Astrocyte of the hippocampus (primary cell): ENCODE data around the gene CA10.

ENCODE experiments used
- DNase-seq: peaks from one replicate; pipeline ENCODE4 v3.0.0; 2011; ENCODE audit warnings: low read depth, low spot score

Gene CA10

DNA sequence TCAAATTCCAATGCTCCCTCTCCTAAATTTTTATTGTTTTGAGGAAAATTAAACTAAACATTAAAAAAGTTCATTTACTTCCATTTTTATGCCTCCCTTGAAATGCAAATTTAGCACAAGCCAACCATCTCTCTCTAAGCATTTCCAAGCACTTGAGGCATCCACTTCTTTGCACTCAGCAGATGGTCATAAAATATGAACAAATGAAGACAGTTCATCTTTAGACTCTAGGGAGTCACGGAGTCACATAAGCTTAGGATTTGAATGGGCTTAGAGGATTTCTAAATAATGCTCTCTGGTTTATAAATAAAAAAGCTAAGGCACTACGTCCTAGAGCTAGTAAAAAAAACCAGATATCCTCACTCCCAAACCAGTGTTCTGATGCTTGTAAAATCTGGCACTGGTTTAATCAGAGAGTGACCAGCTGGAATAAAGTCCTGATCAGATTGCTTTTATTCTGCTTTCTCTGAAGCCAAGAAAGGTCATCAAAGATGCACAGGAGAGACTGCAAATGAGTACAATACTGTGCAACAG, 204.2 kb downstream of the CA10 start:
- no peak for DNase-seq

DNA sequence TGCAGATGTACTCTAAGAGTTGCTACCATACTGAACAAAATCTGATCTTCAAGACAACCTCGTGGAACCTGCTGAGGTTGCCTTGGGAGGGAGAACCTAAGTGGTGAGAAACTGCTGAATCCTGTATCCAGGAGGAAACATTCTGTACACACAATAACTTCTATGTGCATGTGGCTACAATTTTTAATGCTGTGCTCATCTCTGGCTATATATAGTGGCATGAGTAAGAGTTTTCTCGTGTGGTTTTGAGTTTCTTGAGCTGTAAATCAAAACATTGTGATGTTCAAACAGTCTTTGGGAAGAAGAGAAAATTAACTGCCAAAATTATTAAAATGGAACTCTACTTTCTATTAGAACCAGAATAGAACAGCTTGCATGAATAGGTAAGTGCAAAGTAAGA, 206.8 kb downstream of the CA10 start:
- DNase-seq: no peak

DNA sequence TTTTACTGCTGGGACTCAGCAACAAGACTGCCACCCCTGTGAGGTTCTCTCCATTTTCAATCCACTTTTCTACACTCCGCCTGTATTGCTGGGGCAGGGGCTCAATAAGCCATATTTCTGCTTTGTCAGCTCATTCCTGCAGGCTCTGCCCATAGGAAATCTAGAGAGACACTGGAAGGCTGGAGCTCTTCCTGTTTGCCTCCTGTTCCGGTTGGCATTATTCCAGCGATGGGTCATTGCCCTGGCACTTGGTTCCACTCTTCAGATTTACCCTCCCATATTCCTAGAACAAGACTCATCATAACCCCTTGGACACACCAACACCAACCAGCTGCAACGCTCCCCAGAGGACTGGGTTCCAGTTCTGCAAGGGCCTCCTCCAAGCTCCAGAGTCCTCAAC, 210.4 kb downstream of the CA10 start:
- DNase-seq: no peak

DNA sequence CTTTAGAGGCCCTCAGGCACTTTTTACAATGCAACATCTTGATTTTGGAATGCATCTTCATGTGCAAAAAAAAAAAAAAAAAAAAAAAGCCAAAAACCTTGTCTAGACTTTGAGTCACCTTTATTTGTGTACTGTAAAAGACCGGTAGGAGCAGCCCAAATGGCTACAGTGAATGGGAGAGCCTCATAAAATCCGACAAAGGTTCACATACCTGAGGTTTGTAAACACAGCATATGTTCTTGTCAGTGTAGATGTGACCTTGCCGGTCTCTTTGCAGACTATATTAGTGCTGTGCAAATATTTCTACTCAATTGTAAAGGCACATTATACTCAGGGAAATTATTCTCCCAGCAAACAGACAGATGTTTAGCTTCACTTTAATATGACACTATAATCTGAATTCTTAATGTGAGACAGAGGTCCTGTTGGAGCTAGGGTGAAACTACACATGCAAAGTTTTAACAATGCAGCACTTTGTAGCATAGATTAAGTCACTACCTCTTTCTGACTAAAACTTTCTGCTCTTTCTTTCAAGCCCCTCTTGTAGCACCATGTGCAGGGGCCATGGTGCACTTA, 211.3 kb downstream of the CA10 start:
- no peak for DNase-seq

DNA sequence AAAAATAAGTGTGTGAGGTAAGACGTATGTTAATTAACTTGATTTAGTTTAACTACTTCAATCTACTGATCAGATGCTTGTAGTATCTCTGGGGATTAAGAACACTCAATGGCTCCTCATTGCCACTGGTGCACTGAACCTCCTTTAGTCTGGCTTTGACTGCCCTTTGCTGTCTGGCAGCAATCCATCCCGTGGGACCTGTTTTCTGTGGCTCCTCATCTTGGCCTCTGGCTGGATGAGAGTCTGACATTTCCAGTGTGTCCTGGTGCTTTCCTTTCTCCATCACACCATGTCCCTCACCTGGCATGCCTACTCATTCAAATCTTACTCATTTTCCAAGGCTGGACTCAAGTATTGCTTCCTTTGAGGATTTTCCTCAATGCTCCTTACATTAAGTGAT, 212.2 kb downstream of the CA10 start:
- DNase-seq: no peak

DNA sequence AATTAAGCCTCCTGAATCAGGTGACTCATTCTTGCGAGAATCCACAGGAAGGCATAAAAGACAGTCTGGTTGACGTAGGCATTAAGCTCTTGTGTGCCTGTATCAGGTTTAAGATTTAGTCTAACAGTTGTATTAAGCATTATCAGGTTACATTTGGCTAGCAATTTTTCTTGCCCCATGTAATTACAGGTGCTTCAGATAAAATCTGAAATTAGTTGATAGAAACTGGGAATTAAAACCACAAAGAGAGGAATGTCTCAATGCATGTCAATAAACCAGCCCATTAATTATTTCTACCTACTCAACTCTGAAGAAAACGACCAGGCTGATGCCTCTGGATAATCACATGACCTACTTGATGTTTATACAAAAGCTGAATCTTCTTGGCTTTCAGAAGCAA, 217.2 kb downstream of the CA10 start:
- DNase-seq: no peak

DNA sequence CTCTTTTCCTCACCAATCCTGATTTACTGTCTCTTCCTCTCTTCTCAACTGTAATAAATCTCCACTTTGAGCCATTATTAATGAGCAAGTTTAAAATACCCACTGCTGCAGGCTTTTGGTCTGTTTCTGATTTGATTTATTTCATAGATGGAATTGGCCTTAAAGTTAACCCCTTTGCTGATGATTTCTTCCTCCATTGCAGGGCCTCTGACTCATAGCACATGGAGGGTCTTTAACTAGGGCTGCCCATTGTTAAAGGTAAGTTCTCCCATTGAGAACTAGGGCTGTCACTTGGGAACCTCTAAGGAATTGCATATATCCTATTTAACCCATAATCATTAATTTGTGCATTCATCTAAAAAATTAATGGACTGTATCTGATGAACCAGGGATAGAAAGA, 221.2 kb downstream of the CA10 start:
- no peak for DNase-seq

DNA sequence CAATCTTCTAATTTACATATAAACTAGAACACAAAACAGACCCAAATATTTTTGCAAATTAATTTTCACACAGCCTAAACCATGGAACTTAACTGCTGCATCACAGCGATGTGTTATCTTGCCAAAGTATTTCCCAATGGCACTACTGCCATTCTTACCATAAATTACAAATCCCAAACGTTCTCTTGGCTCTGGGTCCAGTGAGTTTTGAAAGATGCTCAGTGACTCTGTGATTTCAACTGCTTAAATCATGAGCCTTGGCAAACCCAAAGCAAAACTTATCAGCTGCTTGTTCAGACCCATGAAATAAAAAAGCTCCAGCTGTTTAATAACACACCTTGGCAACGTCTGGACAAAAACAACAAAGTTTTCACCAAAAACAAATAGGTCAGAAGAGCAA, 223.0 kb downstream of the CA10 start:
- no peak for DNase-seq

DNA sequence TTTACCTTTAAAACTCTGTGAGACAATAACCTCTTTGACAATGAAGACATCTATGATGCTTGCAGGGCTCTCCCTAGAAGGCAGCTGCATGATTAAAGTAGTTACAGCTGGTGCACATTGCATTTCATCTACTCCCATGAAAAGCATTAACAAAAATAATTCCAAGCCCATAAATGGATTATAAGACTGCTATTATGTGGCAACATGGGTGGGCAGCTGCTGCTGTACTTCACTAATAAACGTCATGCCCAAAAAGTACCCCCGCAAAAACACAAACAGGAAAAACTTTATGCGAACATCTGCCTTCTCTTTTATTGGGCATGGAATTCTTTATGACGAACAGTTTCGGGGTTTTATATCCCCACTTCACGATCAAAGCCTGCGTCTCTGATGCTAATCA, 224.9 kb downstream of the CA10 start:
- DNase-seq: no peak

DNA sequence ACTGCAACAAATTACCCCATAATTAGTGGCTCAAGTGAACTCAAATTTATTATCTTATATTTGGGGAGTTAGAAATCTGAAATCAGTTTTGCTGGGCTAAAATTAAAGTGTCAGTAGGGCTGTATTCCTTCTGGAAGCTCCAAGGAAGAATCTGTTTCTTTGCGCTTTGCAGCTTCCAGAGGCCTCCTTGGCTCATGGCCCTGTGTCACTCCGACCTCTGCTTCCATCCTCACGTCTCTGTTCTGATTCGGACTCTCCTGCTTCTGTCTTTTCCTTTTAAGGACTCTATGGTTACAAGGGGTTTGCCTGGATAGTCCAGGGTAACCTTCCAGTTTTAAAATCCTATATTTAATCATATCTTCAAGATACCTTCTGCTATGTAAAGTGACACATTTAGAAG, 232.1 kb downstream of the CA10 start:
- no peak for DNase-seq

DNA sequence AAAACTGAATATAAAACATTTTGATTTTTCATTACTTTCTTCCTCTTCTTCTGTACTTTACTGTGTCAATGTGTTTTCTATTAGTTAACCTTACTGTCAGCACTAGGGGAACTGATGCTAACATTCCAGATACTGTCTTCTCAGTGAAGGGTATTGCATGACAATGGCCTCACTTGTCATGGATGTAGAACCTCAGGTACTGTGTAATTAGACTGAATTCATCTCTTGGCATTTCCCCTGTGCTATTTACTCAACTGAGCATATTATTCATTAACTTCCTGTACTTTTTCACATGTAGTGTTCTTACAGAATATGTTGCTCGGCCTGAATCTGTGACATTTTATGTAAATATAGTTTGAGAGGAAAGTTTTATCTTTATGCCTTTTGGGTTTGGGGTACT, 237.0 kb downstream of the CA10 start:
- no peak for DNase-seq

DNA sequence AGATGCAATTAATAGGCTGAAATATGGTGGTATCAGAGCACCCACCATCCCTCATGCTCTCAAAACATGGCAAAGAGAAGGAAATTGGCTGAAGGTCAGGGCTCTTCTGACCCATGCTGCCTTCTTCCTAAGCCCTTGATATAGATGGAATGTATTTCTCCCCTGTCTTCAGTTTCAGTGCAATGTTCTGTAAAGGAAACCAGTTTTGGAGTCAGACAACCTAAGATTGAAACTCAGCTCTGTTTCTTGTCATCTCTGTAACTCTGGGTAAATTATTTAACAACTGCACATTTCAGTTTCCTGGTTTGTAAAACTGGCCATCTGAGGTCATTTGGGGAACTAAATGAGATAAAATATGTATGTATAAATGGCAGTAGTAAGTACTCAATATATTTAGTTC, 243.9 kb downstream of the CA10 start:
- no peak for DNase-seq

DNA sequence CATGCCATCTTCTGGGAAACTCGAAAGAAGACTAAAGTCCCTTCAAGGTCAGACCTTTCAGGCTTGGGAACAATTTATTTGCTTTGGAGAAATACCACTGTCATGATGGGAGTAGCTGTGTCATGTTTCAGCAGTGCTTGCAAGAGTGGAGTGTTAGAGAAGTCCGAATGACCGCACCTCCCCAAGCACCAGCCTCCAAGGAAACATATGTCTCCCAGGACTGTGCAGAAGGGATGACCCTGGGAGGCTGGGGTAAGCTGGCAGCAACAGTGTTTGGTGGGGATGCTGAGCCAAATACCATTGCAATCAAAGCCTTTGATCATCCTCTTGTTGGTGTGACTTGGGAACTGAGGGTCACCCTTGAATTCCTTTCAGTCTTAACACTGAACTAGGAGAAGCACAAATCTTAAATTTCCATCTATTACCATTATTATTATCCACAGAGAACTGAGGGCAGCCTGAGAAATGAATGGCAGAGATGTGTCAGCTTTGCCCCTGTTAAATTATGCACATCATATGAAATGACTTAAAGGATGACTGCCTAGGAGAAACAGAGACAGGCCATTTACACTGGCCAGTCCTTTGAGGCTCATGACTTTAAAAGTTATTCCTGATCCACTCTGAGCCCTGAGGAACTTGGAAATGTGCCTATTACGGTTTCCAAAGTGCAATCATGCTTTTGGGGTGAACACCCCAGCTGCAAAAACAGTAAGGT, 244.9 kb downstream of the CA10 start:
- no peak for DNase-seq

DNA sequence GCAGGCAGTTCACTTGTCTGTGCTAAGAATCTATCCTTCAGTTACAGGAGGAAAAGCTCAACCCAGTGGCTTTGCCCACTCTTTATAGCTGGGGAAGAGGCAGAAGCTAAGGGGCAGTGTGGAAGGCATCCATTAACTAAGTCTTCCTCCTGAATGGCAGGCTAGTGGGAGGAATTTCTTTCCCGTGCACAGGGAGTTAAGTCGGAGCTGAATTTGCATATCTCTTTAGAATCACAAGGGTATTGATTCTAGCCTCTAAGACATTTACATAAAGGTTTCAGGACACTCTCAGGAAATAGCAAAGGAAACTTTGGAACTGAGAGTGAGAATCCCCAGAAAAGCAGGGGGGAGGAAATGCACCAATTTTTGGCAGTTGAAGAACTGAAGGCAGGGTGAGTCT, 245.6 kb downstream of the CA10 start:
- no peak for DNase-seq

DNA sequence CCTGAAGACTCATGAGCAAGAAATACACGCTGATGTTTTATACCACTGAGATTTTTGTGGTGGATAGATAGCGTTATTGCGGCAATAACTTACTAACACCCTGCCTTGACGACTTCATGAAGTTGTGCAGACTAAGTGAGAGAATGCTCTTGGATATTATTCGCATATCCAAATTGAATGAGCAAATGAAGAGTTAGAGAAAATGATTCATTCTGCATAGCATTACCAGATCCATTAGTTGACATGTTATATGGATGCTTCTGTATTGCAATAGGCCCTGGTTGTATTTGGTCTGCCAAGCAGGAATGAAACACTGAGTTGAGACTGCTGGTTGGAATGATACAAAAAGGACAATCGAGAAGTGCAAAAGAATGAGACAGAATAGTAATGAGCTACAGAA, 247.3 kb downstream of the CA10 start:
- DNase-seq: no peak

DNA sequence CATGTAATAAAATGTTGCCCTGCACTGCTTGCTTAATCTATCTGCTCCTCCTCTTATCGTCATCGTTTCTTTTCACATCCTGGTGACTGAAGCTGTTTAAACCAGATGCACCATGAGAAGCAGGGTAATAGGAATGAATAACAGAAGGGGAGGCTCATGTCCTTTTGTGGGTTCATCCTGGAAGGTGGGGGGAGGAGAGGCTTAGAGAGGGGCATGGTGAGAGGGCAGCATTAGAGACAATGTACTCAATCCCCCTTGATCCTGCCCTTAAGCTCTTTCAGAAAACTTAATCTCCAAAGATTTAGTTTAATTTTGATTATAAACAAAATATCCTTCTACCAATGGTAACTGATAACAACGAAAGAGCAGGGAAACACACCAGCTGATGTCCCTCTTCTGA, 248.5 kb downstream of the CA10 start:
- DNase-seq: no peak

DNA sequence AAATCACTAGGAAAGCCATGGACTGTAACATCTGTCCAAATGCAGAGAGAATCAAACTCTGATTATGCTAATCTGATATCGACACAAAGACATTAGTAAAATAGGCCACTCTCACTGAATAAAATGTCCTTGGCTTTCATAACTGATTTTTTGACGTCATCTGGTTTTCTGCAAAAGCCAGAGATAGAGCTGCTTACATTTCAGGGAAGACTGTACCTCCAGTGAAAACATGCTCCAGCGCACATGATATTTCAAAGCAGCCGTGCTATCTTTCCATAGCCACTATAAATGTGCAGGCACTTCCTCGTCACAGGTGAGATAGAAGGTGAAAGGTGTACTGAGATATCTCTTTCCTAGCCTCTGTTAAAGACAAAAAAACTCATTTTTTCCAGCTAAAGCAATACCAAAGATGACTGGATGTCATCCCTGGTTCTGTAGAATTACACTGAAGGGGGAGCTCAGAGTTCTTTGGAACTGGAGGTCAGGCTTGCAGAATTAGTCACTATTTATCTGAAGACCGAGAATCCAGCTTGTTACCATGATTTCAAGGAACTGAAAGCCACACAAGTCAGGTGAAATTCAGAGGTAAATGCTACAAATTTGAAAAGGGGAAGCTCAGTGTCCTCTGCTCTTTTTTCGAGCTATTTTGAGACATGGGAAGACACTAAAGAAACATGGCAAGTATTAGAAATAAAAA, 249.5 kb downstream of the CA10 start:
- DNase-seq: no peak

DNA sequence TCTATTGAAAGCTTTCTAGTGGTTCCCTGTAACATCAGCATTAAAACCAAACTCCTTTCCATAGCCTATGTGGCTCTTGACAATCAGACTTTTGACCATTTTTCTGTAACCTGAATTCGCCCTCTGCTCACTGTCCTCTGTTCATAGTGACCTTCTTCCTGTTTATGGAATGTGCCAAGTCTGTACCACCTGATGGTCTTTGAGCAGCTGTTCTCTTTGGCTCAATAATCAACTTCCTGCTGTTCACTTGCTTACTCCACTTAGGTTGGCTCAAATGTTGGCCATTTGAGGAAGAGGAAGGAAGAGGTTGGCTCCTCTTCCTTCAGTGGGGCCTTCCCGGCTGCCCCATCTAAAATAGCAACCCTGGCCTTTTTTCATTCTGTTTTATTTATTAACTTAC, 251.5 kb downstream of the CA10 start:
- no peak for DNase-seq

DNA sequence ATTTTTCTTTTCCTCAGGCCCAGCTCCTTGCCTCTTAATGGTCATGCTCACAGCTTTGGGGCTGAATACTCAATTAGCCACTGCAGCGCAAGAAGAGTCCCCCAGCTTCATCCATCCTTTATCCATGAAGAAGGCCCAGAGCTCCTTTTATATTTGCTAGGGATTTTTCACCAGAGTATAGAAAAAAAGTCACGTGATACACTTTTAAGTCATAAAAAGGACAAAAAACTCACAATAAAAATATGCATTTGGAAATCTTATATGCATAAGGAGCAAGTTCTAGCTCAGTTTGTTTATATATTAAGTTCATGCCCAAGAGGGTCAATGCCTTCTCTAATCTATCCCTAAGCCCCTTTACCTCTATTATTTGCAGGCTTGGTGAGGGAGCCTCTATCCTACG, 254.1 kb downstream of the CA10 start:
- no peak for DNase-seq

DNA sequence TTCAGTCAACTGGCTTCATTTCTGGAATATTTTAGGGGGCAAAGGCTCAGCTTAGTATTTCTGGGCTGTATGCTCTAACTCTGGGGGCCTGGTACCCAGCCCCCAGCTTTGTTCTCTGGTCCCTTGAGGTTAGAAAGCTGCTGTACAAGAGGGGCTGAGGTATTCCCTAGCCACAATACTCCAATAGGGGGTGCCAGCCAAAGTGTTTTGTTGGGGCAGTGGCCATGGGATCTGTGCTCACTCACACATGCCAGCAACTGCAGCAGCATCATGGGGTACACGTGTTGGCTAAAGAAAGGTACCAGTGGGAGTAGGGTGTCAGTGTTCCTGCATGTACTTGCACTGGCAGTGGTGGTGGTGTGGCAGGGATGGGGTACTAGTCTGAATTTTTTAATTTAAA, 257.3 kb downstream of the CA10 start:
- DNase-seq: no peak

DNA sequence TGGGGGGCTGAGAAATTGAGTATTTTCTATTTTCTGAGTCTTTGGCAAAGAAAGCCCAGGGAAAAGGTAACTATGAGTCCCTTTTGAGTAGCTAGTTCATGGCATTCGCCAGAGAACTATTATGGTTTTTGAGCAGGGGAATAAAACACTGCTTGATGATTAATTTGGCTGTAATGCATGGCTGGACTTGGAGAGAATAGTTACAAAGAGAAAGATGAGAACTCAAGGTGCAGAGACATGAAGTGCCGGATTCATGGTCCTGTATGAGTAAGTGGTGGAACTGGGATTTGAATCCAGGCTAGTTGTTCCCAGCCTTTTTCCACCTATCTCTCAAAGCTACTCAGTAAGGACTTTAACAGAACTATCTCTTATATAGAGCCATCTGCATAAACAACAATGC, 266.6 kb downstream of the CA10 start:
- no peak for DNase-seq

DNA sequence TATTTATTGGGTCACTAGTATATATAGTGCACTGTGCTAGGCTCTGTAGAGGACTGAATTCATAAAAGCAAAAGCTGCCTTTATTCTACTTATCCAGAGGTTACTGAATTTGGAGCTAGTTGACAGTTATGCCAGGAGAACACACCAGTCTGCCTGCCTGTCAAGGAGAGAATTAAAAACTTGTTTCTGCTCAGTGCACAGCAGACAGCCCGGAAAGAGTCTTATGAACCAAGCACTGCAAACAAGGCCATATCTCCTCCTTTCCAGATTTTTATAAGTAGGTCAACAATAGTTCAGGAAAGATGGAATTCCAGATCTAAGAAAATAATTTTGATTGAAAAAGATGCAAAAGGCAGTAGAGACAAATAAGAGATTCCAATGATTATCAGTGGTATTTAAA, 267.8 kb downstream of the CA10 start:
- DNase-seq: no peak

DNA sequence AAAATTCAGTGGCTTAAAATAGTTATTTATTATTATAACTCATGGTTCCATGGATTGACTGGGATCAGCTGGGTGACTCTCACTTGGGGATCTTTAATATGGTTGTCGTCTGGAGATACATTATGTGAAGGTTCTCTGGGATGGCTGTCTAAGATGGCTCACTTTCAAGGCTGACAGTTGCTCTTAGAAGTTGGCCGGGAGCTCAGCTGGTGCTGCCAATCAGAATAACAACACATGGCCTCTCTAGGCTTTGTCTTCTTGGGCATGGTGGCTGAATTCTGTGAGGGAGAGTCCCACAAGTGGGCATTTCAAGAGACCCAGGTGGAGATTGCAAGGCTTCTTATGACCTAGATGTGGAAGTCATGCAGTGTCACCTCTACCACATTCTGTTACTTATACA, 269.7 kb downstream of the CA10 start:
- no peak for DNase-seq
